CD4-positive, alpha-beta T cell treated with Interleukin-6 for 4 hours (primary cell): Measurements from ENCODE around the gene TMEM127.
A peak's percentile ranks its signal among the peaks of the same experiment; 100 is the strongest.
"Not testable (repeated sequence)": the region's sequence is repeated elsewhere in the genome, so short reads cannot be mapped to it uniquely, and the experiment has no call there.

Source experiments
- DNase-seq: peaks from one replicate; pipeline ENCODE4 v3.0.0-alpha.2; 2020; ENCODE audit warnings: mixed read lengths

Gene TMEM127

GRCh38 chr2:96239745-96240264, 26.0 kb downstream of the TMEM127 start:
- no peak for DNase-seq

- no peak for DNase-seq
Observed at GRCh38 chr2:96239091-96239490, 26.7 kb downstream of the TMEM127 start.

GRCh38 chr2:96238266-96238665, 27.5 kb downstream of the TMEM127 start:
- DNase-seq, result no peak

GRCh38 chr2:96236882-96237281, 28.9 kb downstream of the TMEM127 start:
- DNase-seq, result no peak

- DNase-seq, result no peak
Observed at GRCh38 chr2:96233880-96234316, 31.9 kb downstream of the TMEM127 start.

GRCh38 chr2:96233436-96233835, 32.4 kb downstream of the TMEM127 start:
- DNase-seq, result no peak

- DNase-seq, result no peak
Observed at GRCh38 chr2:96231316-96231715, 34.5 kb downstream of the TMEM127 start.

GRCh38 chr2:96225016-96225533, 40.7 kb downstream of the TMEM127 start:
- no peak for DNase-seq

GRCh38 chr2:96221106-96221505, 44.7 kb downstream of the TMEM127 start:
- not testable (repeated sequence) for DNase-seq

GRCh38 chr2:96219959-96220358, 45.8 kb downstream of the TMEM127 start:
- DNase-seq, result not testable (repeated sequence)

- no peak for DNase-seq
Observed at GRCh38 chr2:96218508-96219131, 47.2 kb downstream of the TMEM127 start.

- DNase-seq, result no peak
Observed at GRCh38 chr2:96214554-96214953, 51.2 kb downstream of the TMEM127 start.

GRCh38 chr2:96213379-96213778, 52.4 kb downstream of the TMEM127 start:
- DNase-seq, result no peak

- no peak for DNase-seq
Observed at GRCh38 chr2:96212339-96212738, 53.5 kb downstream of the TMEM127 start.

- DNase-seq, result no peak
Observed at GRCh38 chr2:96209729-96210085, 56.1 kb downstream of the TMEM127 start.

- DNase-seq, result no peak
Observed at GRCh38 chr2:96209011-96209728, 56.6 kb downstream of the TMEM127 start.

GRCh38 chr2:96208143-96209010, 57.4 kb downstream of the TMEM127 start, which contains the start of gene STARD7:
STARD7 (minus strand) TSS chr2:96208827; CDS start chr2:96208434, 393 bp downstream.
- peak; percentile 97 for DNase-seq

- no peak for DNase-seq
Observed at GRCh38 chr2:96207774-96208142, 58.0 kb downstream of the TMEM127 start.

GRCh38 chr2:96207073-96207773, 58.6 kb downstream of the TMEM127 start:
- DNase-seq, result no peak

- no peak for DNase-seq
Observed at GRCh38 chr2:96205888-96206287, 59.9 kb downstream of the TMEM127 start.

- no peak for DNase-seq
Observed at GRCh38 chr2:96204836-96205624, 60.8 kb downstream of the TMEM127 start.
